Neural cell (in vitro differentiated cells): ENCODE results near the gene NELFA. TPM values are rescaled to one million over a fixed set of nuclear protein-coding genes. Genes with fewer than 3 reads are reported as not detected.
A peak's percentile ranks its signal among the peaks of the same experiment; 100 is the strongest.

Experiments
- H2AFZ ChIP-seq: fragments of 200-600, 300-800 bp; sonication (generic), shearing (Covaris generic); 2 replicates; pipeline ENCODE4 v1.6.0; 2014; ENCODE audit warnings: low read depth, mild to moderate bottlenecking, antibody characterized with exemption, low read length, moderate library complexity
- H3F3A ChIP-seq: fragments of 200-600 bp; shearing (Covaris generic); 2 replicates; pipeline ENCODE4 v1.6.1; 2016; ENCODE audit warnings: mild to moderate bottlenecking, moderate library complexity, mixed read lengths, antibody characterized with exemption, low read length; ENCODE audit not compliant: insufficient read depth, poor library complexity, severe bottlenecking
- H3K27ac ChIP-seq: fragments of 200-600, 300-800 bp; sonication (generic), shearing (Covaris generic); 2 replicates; pipeline ENCODE4 v1.5.1; 2014; ENCODE audit warnings: mild to moderate bottlenecking, low read length, moderate library complexity
- H3K27me3 ChIP-seq: fragments of 300-800, 200-600 bp; sonication (generic), shearing (Covaris generic); 2 replicates; pipeline ENCODE4 v1.6.0; 2014; ENCODE audit warnings: mild to moderate bottlenecking, low read depth, low read length, moderate library complexity; ENCODE audit not compliant: insufficient read depth
- H3K36me3 ChIP-seq: fragments of 300-800, 200-600 bp; sonication (generic), shearing (Covaris generic); 2 replicates; pipeline ENCODE4 v1.5.1; 2014; ENCODE audit warnings: mild to moderate bottlenecking, antibody characterized with exemption, low read length, moderate library complexity; ENCODE audit not compliant: insufficient read depth
- H3K4me2 ChIP-seq: fragments of 300-800, 200-600 bp; sonication (generic), shearing (Covaris generic); 2 replicates; pipeline ENCODE4 v1.6.0; 2014; ENCODE audit warnings: mild to moderate bottlenecking, low read length
- H3K4me3 ChIP-seq: fragments of 300-800, 200-600 bp; sonication (generic), shearing (Covaris generic); 2 replicates; pipeline ENCODE4 v1.5.1; 2014; ENCODE audit warnings: mild to moderate bottlenecking, low read length, moderate library complexity
- H3K79me2 ChIP-seq: fragments of 200-600 bp; shearing (Covaris generic); replicated peaks from 2 replicates; pipeline ENCODE4 v1.6.0; 2014; ENCODE audit warnings: mild to moderate bottlenecking, low read length, moderate library complexity; ENCODE audit not compliant: insufficient read depth
- H3K9ac ChIP-seq: fragments of 300-800, 200-600 bp; sonication (generic), shearing (Covaris generic); 2 replicates; pipeline ENCODE4 v1.6.1; 2016; ENCODE audit warnings: mild to moderate bottlenecking, low read length, mixed read lengths
- H3K9me2 ChIP-seq: fragments of 200-600 bp; shearing (Covaris generic); 2 replicates; pipeline ENCODE4 v1.6.1; 2016; ENCODE audit warnings: mild to moderate bottlenecking, low read length, mixed read lengths; ENCODE audit not compliant: insufficient read depth
- H3K9me3 ChIP-seq: fragments of 200-600, 300-800 bp; sonication (generic), shearing (Covaris generic); 2 replicates; pipeline ENCODE4 v1.6.1; 2016; ENCODE audit warnings: mild to moderate bottlenecking, mixed run types, low read length, moderate library complexity, mixed read lengths
- H4K20me1 ChIP-seq: fragments of 200-600 bp; shearing (Covaris generic); 2 replicates; pipeline ENCODE4 v1.6.1; 2016; ENCODE audit warnings: mild to moderate bottlenecking, mixed run types; ENCODE audit not compliant: insufficient read depth
- CTCF ChIP-seq: fragments of 450-650 bp; IDR thresholded peaks from 2 replicates; pipeline ENCODE4 v1.5.1; 2014; ENCODE audit warnings: antibody characterized with exemption, mild to moderate bottlenecking, moderate library complexity; ENCODE audit not compliant: poor library complexity, severe bottlenecking
- EP300 ChIP-seq: fragments of 450-650 bp; conservative IDR thresholded peaks from 2 replicates; pipeline ENCODE4 v1.6.1; 2014; ENCODE audit warnings: antibody characterized with exemption, mild to moderate bottlenecking, moderate library complexity; ENCODE audit not compliant: poor library complexity, severe bottlenecking
- EZH2 ChIP-seq: fragments of 200-600, 300-800 bp; shearing (Covaris generic), sonication (generic); IDR thresholded peaks from 2 replicates; pipeline ENCODE4 v1.6.1; 2014; ENCODE audit warnings: antibody characterized with exemption, low read length, borderline replicate concordance, mild to moderate bottlenecking; ENCODE audit not compliant: insufficient read depth, poor library complexity, severe bottlenecking
- MXI1 ChIP-seq: fragments of 450-650 bp; conservative IDR thresholded peaks from 2 replicates; pipeline ENCODE4 v1.6.1; 2014; ENCODE audit warnings: antibody characterized with exemption, mild to moderate bottlenecking; ENCODE audit not compliant: poor library complexity, severe bottlenecking
- POLR2AphosphoS5 ChIP-seq: IDR thresholded peaks from 2 replicates; pipeline ENCODE4 v1.6.1; 2012
- RAD21 ChIP-seq: fragments of 450-650 bp; conservative IDR thresholded peaks from 2 replicates; pipeline ENCODE4 v1.6.1; 2014; ENCODE audit warnings: antibody characterized with exemption, mild to moderate bottlenecking, moderate library complexity
- REST ChIP-seq: IDR thresholded peaks from 2 replicates; pipeline ENCODE4 v1.6.1; 2012; ENCODE audit warnings: borderline replicate concordance
- SMC3 ChIP-seq: fragments of 450-650 bp; conservative IDR thresholded peaks from 2 replicates; pipeline ENCODE4 v1.6.1; 2014; ENCODE audit warnings: antibody characterized with exemption, mild to moderate bottlenecking, moderate library complexity; ENCODE audit not compliant: poor library complexity
- TAF1 ChIP-seq: IDR thresholded peaks from 2 replicates; pipeline ENCODE4 v1.6.1; 2012; ENCODE audit warnings: low read depth
- polyA plus RNA-seq: library from polyadenylated mRNA; depleted of rRNA; stranded (reverse); fragments of >200 nt; gene quantifications from 2 replicates; pipeline ENCODE4 v1.2.3, GENCODE V29; 2014

Gene NELFA
- polyA plus RNA-seq, 1 donor from 2014 or later = 40.5 TPM

- H3K27me3 ChIP-seq = no peaks in the 10 kb centered on the region
- H3K9me3 ChIP-seq = no peaks in the 10 kb centered on the region
- H3F3A ChIP-seq = no peaks in the 10 kb centered on the region
- H4K20me1 ChIP-seq = no peaks in the 10 kb centered on the region
- TF ChIP-seq SMC3 (no peak), CTCF (no peak), RAD21 (no peak), TAF1 (no peak), POLR2AphosphoS5 (no peak), EP300 (no peak), MXI1 (no peak), EZH2 (no peak), REST (no peak)
- H3K9me2 ChIP-seq = no peaks in the 10 kb centered on the region
- no peaks in the 10 kb centered on the region for H3K79me2 ChIP-seq
- H2AFZ ChIP-seq = no peak overlapping the region
- no peak overlapping the region for H3K9ac ChIP-seq
- H3K27ac ChIP-seq = peak overlapping the region; percentile 40
- H3K4me3 ChIP-seq = no peak overlapping the region
- H3K4me2 ChIP-seq = no peak overlapping the region
- no peaks in the 10 kb centered on the region for H3K36me3 ChIP-seq
These were observed 63.5 kb downstream of the NELFA start for GRCh38 chr4:1945124-1945895.

GRCh38 chr4:1943928-1944327, 64.8 kb downstream of the NELFA start:
- no peaks in the 10 kb centered on the region for H3K9me3 ChIP-seq
- H3K79me2 ChIP-seq = no peaks in the 10 kb centered on the region
- no peak overlapping the region for H3K4me2 ChIP-seq
- H3F3A ChIP-seq = no peaks in the 10 kb centered on the region
- H3K9me2 ChIP-seq = no peaks in the 10 kb centered on the region
- no peaks in the 10 kb centered on the region for H3K36me3 ChIP-seq
- H4K20me1 ChIP-seq = no peaks in the 10 kb centered on the region
- TF ChIP-seq REST (no peak), CTCF (no peak), EP300 (no peak), TAF1 (no peak), RAD21 (no peak), SMC3 (no peak), EZH2 (no peak), MXI1 (no peak), POLR2AphosphoS5 (no peak)
- H3K9ac ChIP-seq = no peak overlapping the region
- no peak overlapping the region for H2AFZ ChIP-seq
- no peak overlapping the region for H3K4me3 ChIP-seq
- no peak overlapping the region for H3K27ac ChIP-seq
- no peaks in the 10 kb centered on the region for H3K27me3 ChIP-seq
